Astrocyte of the cerebellum (primary cell): ENCODE measurements around the gene TNFRSF11A.

ENCODE experiments used
- DNase-seq: peaks from one replicate; pipeline ENCODE4 v3.0.0-alpha.2; 2011; ENCODE audit warnings: low read depth
- H3K4me3 ChIP-seq: 2 replicates; pipeline ENCODE4 v1.5.1; 2011; ENCODE audit warnings: mild to moderate bottlenecking, low read depth, low read length, moderate library complexity
- CTCF ChIP-seq: IDR thresholded peaks from 2 replicates; pipeline ENCODE4 v1.5.1; 2012; ENCODE audit warnings: low read length, low read depth, moderate library complexity, mild to moderate bottlenecking; ENCODE audit errors: missing control alignments
- in situ Hi-C: cut with HindIII; loops from 2 replicates; pipeline ENCODE4 v1.10.0; 2017; ENCODE audit warnings: low sequenced_read_pairs

Gene TNFRSF11A

GRCh38 chr18:62328586-62329525 lies 3.7 kb downstream of the TNFRSF11A start:
- TF ChIP-seq CTCF = no peak
- DNase-seq = no peak
- no peak overlapping the region for H3K4me3 ChIP-seq
- in situ Hi-C loops = no loop called here

GRCh38 chr18:62329691-62330454 lies 4.8 kb downstream of the TNFRSF11A start:
- no peak for DNase-seq
- in situ Hi-C loops = no loop called here

GRCh38 chr18:62330650-62331049 lies 5.5 kb downstream of the TNFRSF11A start:
- no peak for TF ChIP-seq CTCF
- no peak for DNase-seq
- no peak overlapping the region for H3K4me3 ChIP-seq
- in situ Hi-C loops = no loop called here

More at GRCh38 chr18:62329691-62330454, 4.8 kb downstream of the TNFRSF11A start:
- no peak overlapping the region for H3K4me3 ChIP-seq
- TF ChIP-seq CTCF = no peak

GRCh38 chr18:62331581-62332356 lies 6.7 kb downstream of the TNFRSF11A start:
- no peak for TF ChIP-seq CTCF
- peak; percentile 24 for DNase-seq
- no peak overlapping the region for H3K4me3 ChIP-seq

GRCh38 chr18:62332431-62332830 lies 7.3 kb downstream of the TNFRSF11A start:
- in situ Hi-C loops = no loop called here
- no peak for TF ChIP-seq CTCF
- H3K4me3 ChIP-seq = no peak overlapping the region
- no peak for DNase-seq

More at GRCh38 chr18:62331581-62332356, 6.7 kb downstream of the TNFRSF11A start:
- in situ Hi-C loops = no loop called here

GRCh38 chr18:62332964-62333695 lies 8.0 kb downstream of the TNFRSF11A start:
- DNase-seq = no peak
- in situ Hi-C loops = no loop called here
- no peak overlapping the region for H3K4me3 ChIP-seq
- TF ChIP-seq CTCF = no peak
